Panc1 (cell line): ENCODE results near the gene EHD4.

Experiments
- CTCF ChIP-seq: fragments of 450-650 bp; IDR thresholded peaks from 2 replicates; pipeline ENCODE4 v1.5.1; 2017; ENCODE audit warnings: mild to moderate bottlenecking
- POLR2AphosphoS5 ChIP-seq: IDR thresholded peaks from 2 replicates; pipeline ENCODE4 v1.6.1; 2012; ENCODE audit warnings: mild to moderate bottlenecking, low read depth, low read length, moderate library complexity
- REST ChIP-seq, 2 experiments: IDR thresholded peaks; 2 replicates each; pipeline ENCODE4 v1.6.1; 2011 to 2012; ENCODE audit warnings: low read depth in 2 of 2, control low read depth in 1 of 2, low read length in 1 of 2, mild to moderate bottlenecking in 1 of 2, moderate library complexity in 1 of 2; ENCODE audit not compliant: insufficient read depth in 1 of 2
- SIN3A ChIP-seq: IDR thresholded peaks from 2 replicates; pipeline ENCODE4 v1.6.1; 2012; ENCODE audit warnings: low read depth, mild to moderate bottlenecking, low read length, moderate library complexity, borderline replicate concordance; ENCODE audit not compliant: insufficient read depth
- TCF7L2 ChIP-seq: IDR thresholded peaks from 2 replicates; pipeline ENCODE4 v1.6.1; 2011; ENCODE audit warnings: mild to moderate bottlenecking, low read depth, low read length, inconsistent platforms

- TF ChIP-seq REST (IDR thresholded peaks at IDR 0.05; ENCODE audit: insufficient read depth in 1 of 2, low read depth in 2 of 2, low read length in 1 of 2), result no peak
- TF ChIP-seq POLR2AphosphoS5, result no peak
- no peak for TF ChIP-seq CTCF
- TF ChIP-seq TCF7L2, result no peak
- TF ChIP-seq SIN3A, result no peak
Measured at GRCh38 chr15:41854443-41854842, 117.9 kb downstream of the EHD4 start.
